ENCODE data around the gene ALDH7A1.

GRCh38 chr5:126631920-126632319 is 36.9 kb upstream of the ALDH7A1 start:
- no peak for TF ChIP-seq CTCF (IDR thresholded peaks at IDR 0.05; ENCODE audit: borderline replicate concordance, extremely low read depth, low read length, poor library complexity, severe bottlenecking)
- TF ChIP-seq EZH2 (IDR thresholded peaks at IDR 0.05; ENCODE audit: borderline replicate concordance, low read depth, low read length, severe bottlenecking): no peak

Measured in DND-41 (cell line).